Parathyroid adenoma (tissue), 2 donors: Measurements from ENCODE around the gene HCN4.

Source experiments
- H2AFZ ChIP-seq: fragments of 300-600 bp; sonication (generic); one replicate; pipeline ENCODE4 v1.7.0; 2017; ENCODE audit warnings: antibody characterized with exemption, mild to moderate bottlenecking
- H3K27ac ChIP-seq: fragments of 300-600 bp; sonication (generic); one replicate; pipeline ENCODE4 v1.7.0; 2017
- H3K27me3 ChIP-seq: fragments of 300-600 bp; sonication (generic); one replicate; pipeline ENCODE4 v1.7.0; 2017; ENCODE audit warnings: low read length; ENCODE audit not compliant: control insufficient read depth, insufficient read depth
- H3K36me3 ChIP-seq: fragments of 300-600 bp; sonication (generic); one replicate; pipeline ENCODE4 v1.7.0; 2017; ENCODE audit warnings: low read length; ENCODE audit not compliant: control insufficient read depth, insufficient read depth
- H3K4me1 ChIP-seq: fragments of 300-600 bp; sonication (generic); one replicate; pipeline ENCODE4 v1.7.0; 2017; ENCODE audit warnings: control low read depth
- H3K4me2 ChIP-seq: fragments of 300-600 bp; sonication (generic); one replicate; pipeline ENCODE4 v1.7.0; 2017; ENCODE audit warnings: low read length
- H3K4me3 ChIP-seq: fragments of 300-600 bp; sonication (generic); one replicate; pipeline ENCODE4 v1.7.0; 2017; ENCODE audit warnings: low read depth, low read length
- H3K79me2 ChIP-seq: fragments of 300-600 bp; sonication (generic); one replicate; pipeline ENCODE4 v1.7.0; 2017; ENCODE audit warnings: control low read depth
- H3K9ac ChIP-seq: fragments of 300-600 bp; sonication (generic); one replicate; pipeline ENCODE4 v1.7.0; 2017; ENCODE audit warnings: mild to moderate bottlenecking
- H3K9me3 ChIP-seq: fragments of 300-600 bp; sonication (generic); one replicate; pipeline ENCODE4 v1.7.0; 2017; ENCODE audit warnings: low read length; ENCODE audit not compliant: control insufficient read depth
- CTCF ChIP-seq: fragments of 300-600 bp; sonication (generic); IDR thresholded peaks from one replicate; pipeline ENCODE4 v1.7.0; 2017; ENCODE audit warnings: antibody characterized with exemption, mild to moderate bottlenecking
- donor health status: primary hyperparathyroidism.

HCN4 gene

GRCh38 chr15:73296609-73297353, 72.0 kb downstream of the HCN4 start:
- H3K36me3 ChIP-seq, result no peaks in the 10 kb centered on the region
- H3K27ac ChIP-seq, result no peak overlapping the region
- H2AFZ ChIP-seq, result no peak overlapping the region
- no peak overlapping the region for H3K4me3 ChIP-seq
- H3K9ac ChIP-seq, result no peak overlapping the region
- H3K9me3 ChIP-seq, result no peaks in the 10 kb centered on the region
- H3K27me3 ChIP-seq, result no peaks in the 10 kb centered on the region
- H3K4me1 ChIP-seq, result no peaks in the 10 kb centered on the region
- no peak overlapping the region for H3K4me2 ChIP-seq
- no peak for TF ChIP-seq CTCF
- no peaks in the 10 kb centered on the region for H3K79me2 ChIP-seq

- Histone ChIP-seq H3K27ac (no peak overlapping the region), H3K36me3 (no peaks in the 10 kb centered on the region), H3K9ac (no peak overlapping the region), H2AFZ (no peak overlapping the region), H3K27me3 (no peaks in the 10 kb centered on the region), H3K9me3 (no peaks in the 10 kb centered on the region), H3K4me2 (no peak overlapping the region), H3K79me2 (no peaks in the 10 kb centered on the region), H3K4me3 (no peak overlapping the region), H3K4me1 (no peaks in the 10 kb centered on the region)
- TF ChIP-seq CTCF, result no peak
Observed at GRCh38 chr15:73295630-73296286, 73.0 kb downstream of the HCN4 start.

DNA sequence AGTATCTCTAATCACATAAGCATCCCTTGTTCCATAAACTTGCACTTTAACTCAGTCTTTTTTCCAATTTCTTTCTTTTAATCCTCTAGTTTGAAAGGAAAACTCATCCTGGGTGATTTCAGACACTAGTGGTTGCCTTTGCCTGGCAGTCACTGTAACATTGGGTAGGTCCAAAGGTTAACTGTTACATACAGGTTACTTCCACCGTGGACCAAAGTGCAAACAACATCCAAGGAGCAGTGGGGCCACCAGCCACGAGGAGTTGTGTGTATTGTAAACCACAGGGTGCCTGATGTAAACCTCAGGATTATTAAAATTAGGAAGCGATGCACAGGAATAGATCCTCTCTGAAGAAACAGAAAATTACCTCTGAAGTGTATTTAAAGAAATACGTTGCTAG, 75.0 kb downstream of the HCN4 start:
- Histone ChIP-seq H3K27ac (no peak overlapping the region), H3K9ac (no peak overlapping the region), H3K4me3 (no peak overlapping the region), H3K9me3 (no peaks in the 10 kb centered on the region), H3K79me2 (no peaks in the 10 kb centered on the region), H3K36me3 (no peaks in the 10 kb centered on the region), H3K4me2 (no peak overlapping the region), H3K27me3 (no peaks in the 10 kb centered on the region), H3K4me1 (no peaks in the 10 kb centered on the region), H2AFZ (no peak overlapping the region)
- no peak for TF ChIP-seq CTCF

DNA sequence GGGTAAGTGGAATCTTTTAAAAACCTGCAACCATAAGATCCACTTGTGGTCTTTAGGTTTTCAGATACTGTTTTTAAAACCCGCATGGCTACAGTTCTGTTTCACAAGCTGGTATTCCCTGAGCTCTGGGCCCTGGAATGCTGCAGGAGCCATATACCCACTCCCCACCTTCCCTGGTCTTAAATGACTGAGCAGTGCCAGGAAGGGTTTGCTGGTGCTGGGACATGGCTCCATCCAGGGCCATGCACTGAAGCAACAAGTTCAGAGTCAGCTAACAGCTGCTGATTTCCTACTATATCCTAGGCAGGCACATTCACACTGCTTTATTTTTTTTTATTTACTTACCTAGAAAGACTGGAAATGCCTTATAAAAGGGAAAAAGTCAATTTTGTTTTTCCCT, 77.3 kb downstream of the HCN4 start:
- no peak overlapping the region for H2AFZ ChIP-seq
- no peaks in the 10 kb centered on the region for H3K4me1 ChIP-seq
- no peaks in the 10 kb centered on the region for H3K27me3 ChIP-seq
- H3K4me2 ChIP-seq, result no peak overlapping the region
- no peaks in the 10 kb centered on the region for H3K79me2 ChIP-seq
- no peaks in the 10 kb centered on the region for H3K36me3 ChIP-seq
- H3K9ac ChIP-seq, result no peak overlapping the region
- no peaks in the 10 kb centered on the region for H3K9me3 ChIP-seq
- H3K27ac ChIP-seq, result no peak overlapping the region
- H3K4me3 ChIP-seq, result no peak overlapping the region
- no peak for TF ChIP-seq CTCF

DNA sequence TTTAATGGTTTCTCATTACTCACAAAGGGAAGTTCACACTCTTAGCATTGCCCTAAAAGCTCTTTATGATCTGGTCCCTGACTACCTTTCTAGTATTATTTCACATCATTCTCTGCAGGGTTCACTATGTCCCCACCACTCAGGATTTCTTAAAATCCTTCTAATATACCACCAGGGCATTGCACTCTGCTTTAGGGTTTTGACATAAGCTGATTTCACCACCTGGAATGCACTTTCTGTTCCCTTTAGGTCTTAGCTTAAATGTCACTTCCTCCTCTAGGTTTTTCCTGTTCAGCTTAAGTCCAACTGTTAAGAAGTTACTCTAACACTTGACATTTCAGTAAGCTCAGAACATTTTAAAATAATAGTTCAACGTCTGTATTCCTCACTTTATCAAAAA, 81.7 kb downstream of the HCN4 start:
- H3K27me3 ChIP-seq, result no peaks in the 10 kb centered on the region
- no peaks in the 10 kb centered on the region for H3K79me2 ChIP-seq
- H3K9me3 ChIP-seq, result no peaks in the 10 kb centered on the region
- H3K4me2 ChIP-seq, result no peak overlapping the region
- no peak for TF ChIP-seq CTCF
- no peak overlapping the region for H3K9ac ChIP-seq
- no peak overlapping the region for H3K27ac ChIP-seq
- H2AFZ ChIP-seq, result no peak overlapping the region
- H3K36me3 ChIP-seq, result no peaks in the 10 kb centered on the region
- no peaks in the 10 kb centered on the region for H3K4me1 ChIP-seq
- no peak overlapping the region for H3K4me3 ChIP-seq
